ENCODE results near the gene TRAPPC13.

TRAPPC13 gene

GRCh38 chr5:65693121-65693520, 68.3 kb downstream of the TRAPPC13 start:
- DNase-seq: no peak

DNA sequence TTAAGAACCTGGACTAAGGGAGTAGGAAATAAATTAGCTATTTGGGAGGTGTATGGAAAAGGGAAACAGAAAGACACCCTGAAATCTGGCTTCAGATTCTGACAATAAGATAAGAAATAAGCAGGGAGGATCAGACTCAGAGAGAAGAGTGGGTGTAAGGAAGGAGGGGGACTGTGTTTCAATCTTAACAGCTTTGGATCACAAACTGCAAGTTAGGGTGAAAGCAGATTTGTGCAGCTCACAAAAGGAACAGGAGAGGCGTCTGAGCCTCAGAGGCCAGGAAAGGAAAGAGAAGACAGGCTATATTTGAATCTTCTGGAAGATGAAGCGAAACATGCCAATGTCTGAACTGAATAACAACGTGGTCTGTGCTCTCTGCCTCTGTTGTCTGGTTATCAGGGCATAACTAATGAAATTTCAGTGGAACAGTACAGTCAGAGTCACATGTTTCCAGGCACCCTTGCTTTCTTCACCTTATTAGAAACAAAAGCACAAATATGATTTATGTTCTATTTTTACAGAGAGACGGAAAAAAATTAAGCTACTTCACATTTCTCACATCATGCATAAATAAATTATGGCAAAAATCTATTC, 70.4 kb downstream of the TRAPPC13 start:
- DNase-seq: no peak

DNA sequence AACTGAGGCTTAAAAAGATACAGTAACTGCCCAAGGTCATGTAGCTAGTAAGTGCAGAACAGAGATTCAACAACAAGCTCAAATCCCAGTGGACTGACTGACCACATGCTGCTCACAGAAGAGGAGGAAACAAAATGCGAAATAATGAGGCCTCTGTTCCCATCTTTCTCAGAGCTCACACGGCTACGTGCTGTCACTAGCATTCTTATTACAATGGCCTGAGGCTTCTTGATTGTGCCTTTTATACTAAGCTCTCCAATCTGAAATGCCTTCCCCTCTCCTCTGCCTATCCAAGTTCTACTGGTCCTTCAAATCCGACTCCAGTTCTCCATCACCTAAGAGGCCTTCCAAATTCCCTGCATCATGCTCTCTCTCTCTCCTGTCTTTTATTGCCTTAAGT, 71.1 kb downstream of the TRAPPC13 start:
- no peak for DNase-seq

- no peak for DNase-seq
These were observed 72.1 kb downstream of the TRAPPC13 start for GRCh38 chr5:65696892-65697291.

GRCh38 chr5:65699338-65699737, 74.5 kb downstream of the TRAPPC13 start:
- DNase-seq: no peak

DNA sequence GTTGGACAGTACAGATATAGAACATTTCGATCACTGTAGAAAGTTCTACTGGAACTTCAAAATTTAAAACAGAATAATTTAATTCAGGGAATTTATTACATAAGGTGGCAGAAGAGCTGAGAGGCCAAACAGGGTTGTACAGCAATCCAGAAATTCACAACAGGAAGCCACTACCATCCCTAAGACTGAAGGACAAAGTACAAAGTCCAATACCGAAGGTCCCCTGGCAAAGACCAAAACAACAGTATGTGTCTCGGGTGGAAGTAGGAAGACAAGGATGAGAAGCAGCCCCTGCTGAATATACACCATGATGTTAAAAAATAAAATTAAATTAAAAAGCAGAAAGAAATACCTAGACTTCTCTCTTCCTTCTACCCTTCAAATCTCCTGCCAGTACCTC, 77.2 kb downstream of the TRAPPC13 start:
- no peak for DNase-seq

- no peak for DNase-seq
These were observed 79.9 kb downstream of the TRAPPC13 start for GRCh38 chr5:65704621-65705239.

- DNase-seq: no peak
These were observed 82.8 kb downstream of the TRAPPC13 start for GRCh38 chr5:65707663-65708062.

DNA sequence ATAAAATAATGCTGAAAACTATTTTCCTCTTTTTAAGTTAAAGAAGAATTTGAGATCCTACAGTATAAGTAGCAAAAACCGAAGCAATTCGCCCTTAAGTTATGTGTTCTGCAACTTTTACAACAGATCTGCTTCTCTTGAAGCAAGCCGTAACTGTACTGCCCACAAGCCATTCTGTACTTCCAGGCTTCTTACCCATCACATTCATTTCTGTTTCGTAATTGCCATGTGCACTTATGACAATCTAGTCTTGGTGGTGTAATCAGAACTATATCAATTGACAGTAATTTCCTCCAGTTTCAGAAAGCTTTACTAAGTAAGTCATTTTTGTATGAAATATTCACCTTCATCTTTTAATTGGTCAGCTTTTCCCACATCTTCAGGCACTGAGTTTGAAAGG, 83.3 kb downstream of the TRAPPC13 start:
- DNase-seq: no peak

All from activated CD4-positive, alpha-beta T cell treated with anti-CD3 and anti-CD28 coated beads, Interleukin-10, Interleukin-2, amounts not matched to agents 100 ng/mL and 50 ng/mL, durations not matched to agents 16 hours and 8 hours (primary cell).